Medulla oblongata (tissue), 1 donor: ENCODE measurements around the gene ARHGEF16.

Source experiments
- DNase-seq: peaks from one replicate; pipeline ENCODE4 v3.0.0-alpha.2; 2015; ENCODE audit errors: extremely low spot score

The ARHGEF16 gene

GRCh38 chr1:3422638-3423037 is 31.8 kb upstream of the ARHGEF16 start:
- peak; percentile 39 for DNase-seq

GRCh38 chr1:3423245-3423829 is 31.1 kb upstream of the ARHGEF16 start:
- DNase-seq, result peak; percentile 75

- DNase-seq, result peak; percentile 19
These were observed 30.4 kb upstream of the ARHGEF16 start for GRCh38 chr1:3423896-3424611.

GRCh38 chr1:3425486-3426215 is 28.8 kb upstream of the ARHGEF16 start:
- no peak for DNase-seq

GRCh38 chr1:3426956-3427535 is 27.4 kb upstream of the ARHGEF16 start:
- DNase-seq, result no peak

GRCh38 chr1:3427711-3428704 is 26.5 kb upstream of the ARHGEF16 start:
- no peak for DNase-seq

GRCh38 chr1:3428899-3429298 is 25.6 kb upstream of the ARHGEF16 start:
- DNase-seq, result no peak

GRCh38 chr1:3429320-3429719 is 25.1 kb upstream of the ARHGEF16 start:
- DNase-seq, result no peak

GRCh38 chr1:3429766-3430165 is 24.7 kb upstream of the ARHGEF16 start:
- DNase-seq, result no peak

- no peak for DNase-seq
These were observed 24.1 kb upstream of the ARHGEF16 start for GRCh38 chr1:3430406-3430805.

GRCh38 chr1:3430820-3431219 is 23.6 kb upstream of the ARHGEF16 start:
- no peak for DNase-seq

- DNase-seq, result no peak
These were observed 23.2 kb upstream of the ARHGEF16 start for GRCh38 chr1:3431266-3431665.

- DNase-seq, result no peak
These were observed 22.8 kb upstream of the ARHGEF16 start for GRCh38 chr1:3431686-3432085.

- DNase-seq, result no peak
These were observed 22.2 kb upstream of the ARHGEF16 start for GRCh38 chr1:3432306-3432705.

GRCh38 chr1:3433076-3433475 is 21.4 kb upstream of the ARHGEF16 start:
- no peak for DNase-seq

- DNase-seq, result no peak
These were observed 20.7 kb upstream of the ARHGEF16 start for GRCh38 chr1:3433596-3434320.

- DNase-seq, result no peak
These were observed 19.9 kb upstream of the ARHGEF16 start for GRCh38 chr1:3434406-3435110.

- peak; percentile 47 for DNase-seq
These were observed 18.8 kb upstream of the ARHGEF16 start for GRCh38 chr1:3435666-3436065.

GRCh38 chr1:3436451-3436850 is 18.0 kb upstream of the ARHGEF16 start:
- DNase-seq, result no peak

- no peak for DNase-seq
These were observed 17.6 kb upstream of the ARHGEF16 start for GRCh38 chr1:3436901-3437300.
